Upper lobe of left lung (tissue), 4 donors: ENCODE measurements around the gene CRX.

Experiments
- CTCF ChIP-seq, 6 experiments: fragments of 450-650 bp in 4 of 6; fragments of 200-600 bp in 2 of 6; sonication (generic) in 2 of 6; IDR thresholded peaks; one replicate each; pipeline ENCODE4 v1.5.1; 2016 to 2019; ENCODE audit warnings: antibody characterized with exemption in 6 of 6
- EP300 ChIP-seq, 4 donors: sonication (generic); formaldehyde crosslinking; IDR thresholded peaks; one replicate each; pipeline ENCODE4 v1.5.1; 2017; ENCODE audit warnings: antibody characterized with exemption in 4 of 4, control low read depth in 2 of 4
- POLR2A ChIP-seq, 4 donors: fragments of 450-650 bp; IDR thresholded peaks; one replicate each; pipeline ENCODE4 v1.5.1; 2016 to 2017; ENCODE audit warnings: antibody characterized with exemption in 4 of 4, mild to moderate bottlenecking in 2 of 4
- POLR2AphosphoS5 ChIP-seq, 2 donors: sonication (generic); formaldehyde crosslinking; IDR thresholded peaks; one replicate each; pipeline ENCODE4 v1.5.1; 2017; ENCODE audit warnings: antibody characterized with exemption in 2 of 2

- TF ChIP-seq CTCF (IDR thresholded peaks at IDR 0.05) (no peak), POLR2A (IDR thresholded peaks at IDR 0.05) (no peak), POLR2AphosphoS5 (IDR thresholded peaks at IDR 0.05) (no peak), EP300 (IDR thresholded peaks at IDR 0.05) (no peak)
Observed at GRCh38 chr19:47820410-47820809, 1.3 kb upstream of the CRX start.
